IMR-90 (cell line): ENCODE measurements around the gene PTPN21. TPM values are rescaled to one million over a fixed set of nuclear protein-coding genes. Genes with fewer than 3 reads are reported as not detected.

Source experiments
- ATAC-seq: fragments of 200-7000 bp; cut with Tn5 transposase; 2 replicates; pipeline ENCODE4 v1.9.1; 2020; ENCODE audit warnings: low read depth, mild to moderate bottlenecking, moderate library complexity
- BruUV-seq: library from RNA; stranded (reverse); fragments of 400-500 nt; replicated peaks from 2 replicates; lab custom pipeline; 2021; lab: Mats Ljungman, UMichigan
- CTCF ChIA-PET: fragments of 300-600 bp; formaldehyde crosslinking; extraction: SDS; loops from one replicate; lab custom pipeline; 2021; ENCODE audit warnings: antibody characterized with exemption; lab: Yijun Ruan, JAX
- POLR2A ChIA-PET: fragments of 300-600 bp; sonication (Branson Sonifier 250); formaldehyde crosslinking; loops from one replicate; lab custom pipeline; 2022; ENCODE audit warnings: antibody characterized with exemption; ENCODE audit not compliant: unreplicated experiment; lab: Charles Lee
- DNase-seq: peaks from one replicate; pipeline ENCODE4 v3.0.0; 2013
- H2AFZ ChIP-seq: replicated peaks from 2 replicates; pipeline ENCODE3; 2013; ENCODE audit warnings: low read length, mild to moderate bottlenecking; ENCODE audit not compliant: poor library complexity
- H2AK5ac ChIP-seq: 2 replicates; pipeline ENCODE4 v1.6.1; 2013; ENCODE audit warnings: low read depth, low read length, inconsistent platforms
- H2AK9ac ChIP-seq: replicated peaks from 2 replicates; pipeline ENCODE3; 2013; ENCODE audit warnings: mild to moderate bottlenecking, low read depth, low read length, moderate library complexity; ENCODE audit not compliant: poor library complexity
- H2BK120ac ChIP-seq: 2 replicates; pipeline ENCODE4 v1.6.1; 2013; ENCODE audit warnings: low read depth, low read length, inconsistent platforms
- H2BK15ac ChIP-seq: 3 replicates; pipeline ENCODE4 v1.6.1; 2013; ENCODE audit warnings: low read depth, low read length, inconsistent platforms
- H2BK20ac ChIP-seq: 2 replicates; pipeline ENCODE4 v1.6.1; 2013; ENCODE audit warnings: low read depth, mild to moderate bottlenecking, inconsistent platforms, low read length, moderate library complexity
- H2BK5ac ChIP-seq: 2 replicates; pipeline ENCODE4 v1.6.1; 2013; ENCODE audit warnings: mild to moderate bottlenecking, low read depth, low read length, inconsistent platforms; ENCODE audit not compliant: poor library complexity, severe bottlenecking
- H3K14ac ChIP-seq: replicated peaks from 2 replicates; pipeline ENCODE4 v1.6.1; 2013; ENCODE audit warnings: low read depth, low read length, inconsistent platforms
- H3K18ac ChIP-seq: 2 replicates; pipeline ENCODE4 v1.6.1; 2013; ENCODE audit warnings: low read depth, low read length, control low read depth
- H3K23ac ChIP-seq: 2 replicates; pipeline ENCODE4 v1.6.1; 2013; ENCODE audit warnings: low read depth, low read length, inconsistent platforms
- H3K27ac ChIP-seq: 2 replicates; pipeline ENCODE4 v1.5.1; 2013; ENCODE audit warnings: mild to moderate bottlenecking, control low read depth, low read length; ENCODE audit not compliant: insufficient read depth
- H3K27me3 ChIP-seq: 2 replicates; pipeline ENCODE4 v1.6.1; 2013; ENCODE audit warnings: low read length; ENCODE audit not compliant: control insufficient read depth, insufficient read depth
- H3K36me3 ChIP-seq: 2 replicates; pipeline ENCODE4 v1.6.1; 2013; ENCODE audit warnings: low read length, mixed read lengths; ENCODE audit not compliant: control insufficient read depth, insufficient read depth
- H3K4ac ChIP-seq: 2 replicates; pipeline ENCODE4 v1.6.1; 2013; ENCODE audit warnings: low read depth, low read length, inconsistent platforms
- H3K4me1 ChIP-seq: 2 replicates; pipeline ENCODE4 v1.6.1; 2013; ENCODE audit warnings: low read length, mixed read lengths; ENCODE audit not compliant: control insufficient read depth, insufficient read depth
- H3K4me2 ChIP-seq: 2 replicates; pipeline ENCODE4 v1.6.1; 2013; ENCODE audit warnings: low read depth, mild to moderate bottlenecking, control low read depth, low read length, moderate library complexity
- H3K4me3 ChIP-seq: 2 replicates; pipeline ENCODE4 v1.5.1; 2013; ENCODE audit warnings: low read depth, mild to moderate bottlenecking, control low read depth, low read length, moderate library complexity; ENCODE audit not compliant: insufficient read depth
- H3K56ac ChIP-seq: 2 replicates; pipeline ENCODE4 v1.6.1; 2013; ENCODE audit warnings: low read length, inconsistent platforms; ENCODE audit not compliant: insufficient read depth; ENCODE audit errors: extremely low read depth
- H3K79me1 ChIP-seq, 2 experiments: 2 replicates each; pipeline ENCODE4 v1.6.1; 2013; ENCODE audit warnings: low read length in 2 of 2, inconsistent platforms in 1 of 2, low read depth in 1 of 2
- H3K9ac ChIP-seq: 2 replicates; pipeline ENCODE4 v1.6.1; 2013; ENCODE audit warnings: low read depth, low read length, control low read depth
- H3K9me1 ChIP-seq: 2 replicates; pipeline ENCODE4 v1.6.1; 2013; ENCODE audit warnings: low read length, inconsistent platforms; ENCODE audit not compliant: insufficient read depth
- H3K9me3 ChIP-seq: 2 replicates; pipeline ENCODE4 v1.6.1; 2013; ENCODE audit warnings: low read length; ENCODE audit not compliant: control insufficient read depth, insufficient read depth
- H4K20me1 ChIP-seq: 2 replicates; pipeline ENCODE4 v1.6.1; 2013; ENCODE audit warnings: low read length, inconsistent platforms; ENCODE audit not compliant: insufficient read depth
- H4K5ac ChIP-seq: 2 replicates; pipeline ENCODE4 v1.6.1; 2013; ENCODE audit warnings: mild to moderate bottlenecking, low read depth, low read length, control low read depth
- H4K8ac ChIP-seq, 2 experiments: 2 replicates each; pipeline ENCODE4 v1.6.1; 2013; ENCODE audit warnings: low read depth in 2 of 2, low read length in 2 of 2, control low read depth in 1 of 2, inconsistent platforms in 1 of 2
- H4K91ac ChIP-seq: 2 replicates; pipeline ENCODE4 v1.6.1; 2013; ENCODE audit warnings: low read depth, low read length, inconsistent platforms; ENCODE audit not compliant: insufficient read depth
- BHLHE40 ChIP-seq: fragments of 150-350 bp; IDR thresholded peaks from 2 replicates; pipeline ENCODE4 v1.6.1; 2016; ENCODE audit warnings: mild to moderate bottlenecking, low read depth, low read length
- CEBPB ChIP-seq: IDR thresholded peaks from 2 replicates; pipeline ENCODE4 v1.6.1; 2012; ENCODE audit warnings: low read depth, low read length, improper control_type of control experiment
- CHD1 ChIP-seq: IDR thresholded peaks from 2 replicates; pipeline ENCODE4 v1.6.1; 2012; ENCODE audit warnings: low read depth, low read length, improper control_type of control experiment
- CTCF ChIP-seq: conservative IDR thresholded peaks from 2 replicates; pipeline ENCODE4 v1.5.1; 2012; ENCODE audit warnings: mild to moderate bottlenecking, low read depth, low read length, improper control_type of control experiment
- ELK1 ChIP-seq: fragments of 150-350 bp; IDR thresholded peaks from 2 replicates; pipeline ENCODE4 v1.6.1; 2016; ENCODE audit warnings: low read depth, mild to moderate bottlenecking, low read length, moderate library complexity, borderline replicate concordance
- FOS ChIP-seq: fragments of 150-350 bp; IDR thresholded peaks from 2 replicates; pipeline ENCODE4 v1.6.1; 2016; ENCODE audit warnings: low read depth, low read length
- MAFK ChIP-seq: IDR thresholded peaks from 2 replicates; pipeline ENCODE4 v1.6.1; 2012; ENCODE audit warnings: low read depth, low read length, improper control_type of control experiment
- MAZ ChIP-seq: IDR thresholded peaks from 2 replicates; pipeline ENCODE4 v1.6.1; 2012; ENCODE audit warnings: low read depth, mild to moderate bottlenecking, low read length, improper control_type of control experiment, moderate library complexity, borderline replicate concordance
- NFE2L2 ChIP-seq: fragments of 150-350 bp; IDR thresholded peaks from 2 replicates; pipeline ENCODE4 v1.6.1; 2016; ENCODE audit warnings: low read depth, mild to moderate bottlenecking, low read length
- POLR2A ChIP-seq: IDR thresholded peaks from 2 replicates; pipeline ENCODE4 v1.6.1; 2012; ENCODE audit warnings: mild to moderate bottlenecking, low read depth, low read length
- RAD21 ChIP-seq: IDR thresholded peaks from 2 replicates; pipeline ENCODE4 v1.6.1; 2012; ENCODE audit warnings: low read length, improper control_type of control experiment
- RCOR1 ChIP-seq: IDR thresholded peaks from 2 replicates; pipeline ENCODE4 v1.6.1; 2012; ENCODE audit warnings: mild to moderate bottlenecking, low read length, improper control_type of control experiment; ENCODE audit not compliant: insufficient replicate concordance
- RFX5 ChIP-seq: IDR thresholded peaks from 2 replicates; pipeline ENCODE4 v1.8.0; 2012; ENCODE audit warnings: low read depth, mild to moderate bottlenecking, low read length, moderate library complexity
- SMC3 ChIP-seq: fragments of 150-350 bp; IDR thresholded peaks from 2 replicates; pipeline ENCODE4 v1.6.1; 2016; ENCODE audit warnings: low read depth, mild to moderate bottlenecking, antibody characterized with exemption, low read length, moderate library complexity
- USF2 ChIP-seq: fragments of 150-350 bp; IDR thresholded peaks from 2 replicates; pipeline ENCODE4 v1.6.1; 2017; ENCODE audit warnings: mild to moderate bottlenecking, antibody characterized with exemption, low read length, low read depth
- WGBS, 2 experiments: methylation state at CpG; one replicate each; pipeline versions ENCODE4 v1.1.5 to v1.1.7; 2013; ENCODE audit warnings: missing lambda C conversion rate in 2 of 2; ENCODE audit not compliant: insufficient read length in 1 of 2; ENCODE audit errors: extremely low coverage in 2 of 2; 5-methylcytosine and 5-hydroxymethylcytosine counted together
- dilution Hi-C: fragments of 300-500 bp; cut with HindIII; formaldehyde crosslinking; loops from one replicate; pipeline ENCODE4 v1.14.3; 2018; ENCODE audit warnings: low sequenced_read_pairs; ENCODE audit not compliant: unreplicated experiment
- in situ Hi-C: fragments of 300-500 bp; cut with MboI; formaldehyde crosslinking; loops from 3 replicates; pipeline ENCODE4 v1.14.3; 2019; ENCODE audit warnings: low sequenced_read_pairs, inconsistent platforms, mixed read lengths
- intact Hi-C: fragments of 100-400 bp; cut with micrococcal nuclease; formaldehyde crosslinking; loops from 2 replicates; pipeline ENCODE4 v1.10.0; 2022
- polyA plus RNA-seq, 3 experiments: library from polyadenylated mRNA; depleted of rRNA; stranded (reverse); fragments of >200 nt; gene quantifications; 2 replicates each; pipeline ENCODE4 v1.2.3, GENCODE V29; 2012; ENCODE audit warnings: low replicate concordance in 1 of 3
- total RNA-seq: library from RNA; depleted of rRNA; stranded (reverse); fragments of >200 nt; gene quantifications from 2 replicates; pipeline ENCODE4 v1.2.3, GENCODE V29; 2012

Gene PTPN21
- total and polyA plus RNA-seq, 2 of the 4 experiments (the other 2 are of a cell fraction): 10.4 to 10.7 TPM

- H3K27me3 ChIP-seq: no peaks in the 10 kb centered on the region
- no peak overlapping the region for H2BK15ac ChIP-seq
- in situ Hi-C loops: no loop called here
- CTCF ChIA-PET: no interaction called here
- DNase-seq (no peak), ATAC-seq (no peak)
- H4K91ac ChIP-seq: no peak overlapping the region
- H4K5ac ChIP-seq: no peak overlapping the region
- H3K9me3 ChIP-seq: no peaks in the 10 kb centered on the region
- H2BK5ac ChIP-seq: no peak overlapping the region
- H3K23ac ChIP-seq: no peak overlapping the region
- H3K4me2 ChIP-seq: no peak overlapping the region
- no peak overlapping the region for H3K9ac ChIP-seq
- POLR2A ChIA-PET: no interaction called here
- H3K9me1 ChIP-seq: peaks cover 5% of the 10 kb centered on the region; the same call in 1 of the 2 replicates
- dilution Hi-C loops: no loop called here
- H4K20me1 ChIP-seq: peaks cover 4% of the 10 kb centered on the region; the same call in 1 of the 2 replicates
- no peak overlapping the region for H3K27ac ChIP-seq
- no peak overlapping the region for H3K14ac ChIP-seq
- H2BK20ac ChIP-seq: no peak overlapping the region
- no peaks in the 10 kb centered on the region; the same call in 1 of the 2 replicates for H3K4me1 ChIP-seq
- no peak overlapping the region for H4K8ac ChIP-seq
- H2AK9ac ChIP-seq: no peak overlapping the region
- intact Hi-C loops: no loop called here
- no peak overlapping the region for H2BK120ac ChIP-seq
- 95% methylated on average over 6 of the region's 8 CpGs; no CpG with 5 or more reads in 1 of the 2 experiments for WGBS, 2 experiments
- H3K18ac ChIP-seq: no peak overlapping the region
- BruUV-seq: no TSS peak
- peaks cover 52% of the 10 kb centered on the region for H3K36me3 ChIP-seq
- no peak overlapping the region for H2AK5ac ChIP-seq
- TF ChIP-seq CTCF (no peak), MAZ (no peak), CEBPB (no peak), ELK1 (no peak), SMC3 (no peak), NFE2L2 (no peak), POLR2A (no peak), CHD1 (no peak), RAD21 (no peak), RFX5 (no peak), MAFK (no peak), USF2 (no peak), FOS (no peak), BHLHE40 (no peak), RCOR1 (no peak)
- H3K4ac ChIP-seq: no peak overlapping the region
- H3K4me3 ChIP-seq: no peak overlapping the region
- peaks cover 13 to 41% of the 10 kb centered on the region in 2 experiments; a peak in 3 of 4 replicates for H3K79me1 ChIP-seq
- H2AFZ ChIP-seq: no peak overlapping the region
- H3K56ac ChIP-seq: no peak overlapping the region
Measured at GRCh38 chr14:88599326-88599725, 44.5 kb upstream of the PTPN21 start.
